GM10266 (cell line): Measurements from ENCODE around the gene GADD45G.

Experiments
- DNase-seq: peaks from one replicate; pipeline ENCODE4 v3.0.0; 2012; ENCODE audit errors: extremely low spot score
- CTCF ChIP-seq: IDR thresholded peaks from 2 replicates; pipeline ENCODE4 v1.5.1; 2012; ENCODE audit warnings: mild to moderate bottlenecking, low read depth; ENCODE audit not compliant: control insufficient read depth, insufficient read depth; ENCODE audit errors: missing control alignments

GADD45G gene

GRCh38 chr9:89655056-89655989, 50.5 kb downstream of the GADD45G start:
- no peak for TF ChIP-seq CTCF

More at GRCh38 chr9:89655056-89655989, 50.5 kb downstream of the GADD45G start:
- DNase-seq = no peak
